CD14-positive monocyte (primary cell): ENCODE results near the gene RIT2. TPM values are rescaled to one million over a fixed set of nuclear protein-coding genes. Genes with fewer than 3 reads are reported as not detected.

ENCODE experiments used
- DNase-seq, 3 donors: peaks; one replicate each; pipeline ENCODE4 v3.0.0-alpha.2; 2011 to 2022
- H2AFZ ChIP-seq: 2 replicates; pipeline ENCODE4 v1.6.0; 2012; ENCODE audit warnings: mild to moderate bottlenecking, low read depth, low read length, inconsistent platforms; ENCODE audit not compliant: insufficient read depth, poor library complexity, severe bottlenecking
- H3K27ac ChIP-seq, 2 donors: 1 replicate in 1 of 2; 2 replicates in 1 of 2; pipeline ENCODE4 v1.5.1; 2012 to 2013; ENCODE audit warnings: low read length in 2 of 2, control low read depth in 1 of 2, inconsistent platforms in 1 of 2, low read depth in 1 of 2, mild to moderate bottlenecking in 1 of 2
- H3K27me3 ChIP-seq, 2 donors: one replicate each; pipeline versions ENCODE4 v1.6.0 to v1.6.1; 2011 to 2013; ENCODE audit warnings: low read length in 2 of 2; ENCODE audit not compliant: control insufficient read depth in 2 of 2, insufficient read depth in 2 of 2
- H3K36me3 ChIP-seq, 2 donors: replicated peaks in 1 of 2; 1 replicate in 1 of 2; 2 replicates in 1 of 2; pipeline versions ENCODE4 v1.5.1 to v1.6.1; 2012 to 2013; ENCODE audit warnings: low read length in 2 of 2, control low read depth in 1 of 2, inconsistent platforms in 1 of 2, mild to moderate bottlenecking in 1 of 2; ENCODE audit not compliant: insufficient read depth in 2 of 2, control insufficient read depth in 1 of 2
- H3K4me1 ChIP-seq, 2 donors: 1 replicate in 1 of 2; 2 replicates in 1 of 2; pipeline versions ENCODE4 v1.5.1 to v1.6.1; 2012 to 2013; ENCODE audit warnings: low read length in 2 of 2, control low read depth in 1 of 2, inconsistent platforms in 1 of 2, mild to moderate bottlenecking in 1 of 2, moderate library complexity in 1 of 2; ENCODE audit not compliant: insufficient read depth in 2 of 2, control insufficient read depth in 1 of 2
- H3K4me2 ChIP-seq: replicated peaks from 2 replicates; pipeline ENCODE3; 2012; ENCODE audit warnings: low read length, moderate library complexity, mild to moderate bottlenecking; ENCODE audit not compliant: poor library complexity, severe bottlenecking; ENCODE audit errors: extremely low read depth
- H3K4me3 ChIP-seq, 3 experiments: fragments of 200-600 bp in 1 of 3; sonication (generic) in 1 of 3; replicated peaks in 1 of 3; 1 replicate in 2 of 3; 2 replicates in 1 of 3; pipeline ENCODE4 v1.5.1; 2011 to 2013; ENCODE audit warnings: low read length in 3 of 3, mild to moderate bottlenecking in 3 of 3, control low read depth in 2 of 3, low read depth in 2 of 3, inconsistent platforms in 1 of 3, moderate library complexity in 1 of 3
- H3K79me2 ChIP-seq: 2 replicates; pipeline ENCODE4 v1.6.0; 2012; ENCODE audit warnings: mild to moderate bottlenecking, control low read depth, inconsistent platforms, low read length, moderate library complexity; ENCODE audit not compliant: insufficient read depth
- H3K9ac ChIP-seq: 2 replicates; pipeline ENCODE4 v1.6.0; 2017; ENCODE audit warnings: low read length, mild to moderate bottlenecking; ENCODE audit not compliant: insufficient read depth, poor library complexity, severe bottlenecking
- H3K9me3 ChIP-seq, 2 donors: replicated peaks in 1 of 2; 1 replicate in 1 of 2; 2 replicates in 1 of 2; pipeline versions ENCODE4 v1.5.1 to v1.6.1; 2012 to 2013; ENCODE audit warnings: low read length in 2 of 2, control low read depth in 1 of 2; ENCODE audit not compliant: control insufficient read depth in 1 of 2, insufficient read depth in 1 of 2
- H4K20me1 ChIP-seq: 2 replicates; pipeline ENCODE4 v1.6.0; 2012; ENCODE audit warnings: mild to moderate bottlenecking, low read length, control low read depth, moderate library complexity; ENCODE audit not compliant: insufficient read depth
- H3K27ac Mint-ChIP-seq, 7 donors: one replicate each; pipeline ENCODE4 v1.8.0; 2020; ENCODE audit warnings: mild to moderate bottlenecking in 7 of 7, mixed read lengths in 7 of 7, moderate library complexity in 6 of 7, inconsistent platforms in 2 of 7
- H3K27me3 Mint-ChIP-seq, 3 donors: one replicate each; pipeline ENCODE4 v1.8.0; 2021 to 2022; ENCODE audit warnings: low read depth in 3 of 3, mild to moderate bottlenecking in 3 of 3, mixed read lengths in 3 of 3, moderate library complexity in 3 of 3, inconsistent platforms in 1 of 3
- H3K36me3 Mint-ChIP-seq, 2 donors: one replicate each; pipeline ENCODE4 v1.8.0; 2020; ENCODE audit warnings: mixed read lengths in 2 of 2, inconsistent platforms in 1 of 2, mild to moderate bottlenecking in 1 of 2
- H3K4me1 Mint-ChIP-seq: one replicate; pipeline ENCODE4 v1.8.0; 2020; ENCODE audit warnings: mild to moderate bottlenecking, mixed read lengths
- H3K4me3 Mint-ChIP-seq, 2 donors: one replicate each; pipeline ENCODE4 v1.8.0; 2020; ENCODE audit warnings: mild to moderate bottlenecking in 2 of 2, mixed read lengths in 2 of 2, moderate library complexity in 1 of 2
- H3K9me3 Mint-ChIP-seq, 7 donors: one replicate each; pipeline ENCODE4 v1.8.0; 2020 to 2022; ENCODE audit warnings: mixed read lengths in 7 of 7, mild to moderate bottlenecking in 6 of 7, moderate library complexity in 6 of 7, inconsistent platforms in 2 of 7
- WGBS: methylation state at CpG from one replicate; pipeline ENCODE4 v1.1.5; 2013; ENCODE audit warnings: missing lambda C conversion rate; ENCODE audit not compliant: insufficient coverage; 5-methylcytosine and 5-hydroxymethylcytosine counted together
- intact Hi-C, 2 donors: fragments of 100-400 bp; cut with micrococcal nuclease; formaldehyde crosslinking; loops; one replicate each; pipeline versions ENCODE4 v1.15.0 to v1.15.1; 2023
- polyA plus RNA-seq, 3 donors: library from polyadenylated mRNA; depleted of rRNA in 1 of 3; unstranded in 2 of 3; stranded (reverse) in 1 of 3; fragments of 300-500 nt in 2 of 3; fragments of >200 nt in 1 of 3; fragmentation: Illumina TruSeq in 2 of 3; gene quantifications; 1 replicate in 2 of 3; 2 replicates in 1 of 3; pipeline ENCODE4 v1.2.3, GENCODE V29; 2012 to 2021
- TF ChIP-seq, protein P1 (sequence below): fragments of 200-600 bp; IDR thresholded peaks from one replicate; pipeline ENCODE4 v1.8.0; 2022; ENCODE audit warnings: antibody characterized with exemption, mild to moderate bottlenecking

The RIT2 gene
- polyA plus RNA-seq, 3 donors: not detected

DNA sequence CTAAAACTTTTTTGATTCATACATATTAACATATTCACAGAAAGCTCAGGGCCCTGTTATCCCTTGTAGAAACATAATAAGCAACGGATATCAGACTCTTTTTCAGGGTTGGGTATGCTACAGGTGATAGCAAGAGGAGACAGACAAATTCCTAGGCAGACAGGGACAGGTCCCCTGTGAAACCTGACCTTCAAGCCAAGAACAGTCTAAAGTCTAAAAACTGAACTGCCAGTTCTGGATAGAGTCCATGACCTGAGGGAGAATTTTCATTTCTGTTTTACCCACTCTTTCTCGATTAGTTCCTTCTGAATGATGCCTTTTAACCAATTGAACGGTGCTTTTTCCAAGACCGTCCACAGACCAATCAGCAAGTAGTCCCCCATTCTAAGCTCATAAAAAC, 54.2 kb downstream of the RIT2 start:
- H3K36me3 ChIP-seq: no peaks in the 10 kb centered on the region
- intact Hi-C loops: no loop called here
- H3K27ac ChIP-seq: no peak overlapping the region
- H3K9ac ChIP-seq: no peak overlapping the region
- no peaks in the 10 kb centered on the region for H3K27me3 ChIP-seq
- H2AFZ ChIP-seq: no peak overlapping the region
- H4K20me1 ChIP-seq: no peaks in the 10 kb centered on the region
- H3K27me3 Mint-ChIP-seq: no peaks in the 10 kb centered on the region
- no peaks in the 10 kb centered on the region for H3K4me1 ChIP-seq
- no peak for DNase-seq
- no peak overlapping the region for H3K27ac Mint-ChIP-seq
- no peaks in the 10 kb centered on the region for H3K36me3 Mint-ChIP-seq
- H3K4me3 ChIP-seq: no peak overlapping the region
- H3K9me3 Mint-ChIP-seq: peaks cover 0 to 2% (median 0%) of the 10 kb centered on the region in 7 donors
- H3K4me2 ChIP-seq: no peak overlapping the region
- no peak overlapping the region for H3K4me3 Mint-ChIP-seq
- no peaks in the 10 kb centered on the region for H3K79me2 ChIP-seq
- H3K9me3 ChIP-seq: no peaks in the 10 kb centered on the region
- WGBS: 90% methylated on average over 3 of the region's 4 CpGs
- no peaks in the 10 kb centered on the region for H3K4me1 Mint-ChIP-seq
- TF ChIP-seq, protein P1, sequence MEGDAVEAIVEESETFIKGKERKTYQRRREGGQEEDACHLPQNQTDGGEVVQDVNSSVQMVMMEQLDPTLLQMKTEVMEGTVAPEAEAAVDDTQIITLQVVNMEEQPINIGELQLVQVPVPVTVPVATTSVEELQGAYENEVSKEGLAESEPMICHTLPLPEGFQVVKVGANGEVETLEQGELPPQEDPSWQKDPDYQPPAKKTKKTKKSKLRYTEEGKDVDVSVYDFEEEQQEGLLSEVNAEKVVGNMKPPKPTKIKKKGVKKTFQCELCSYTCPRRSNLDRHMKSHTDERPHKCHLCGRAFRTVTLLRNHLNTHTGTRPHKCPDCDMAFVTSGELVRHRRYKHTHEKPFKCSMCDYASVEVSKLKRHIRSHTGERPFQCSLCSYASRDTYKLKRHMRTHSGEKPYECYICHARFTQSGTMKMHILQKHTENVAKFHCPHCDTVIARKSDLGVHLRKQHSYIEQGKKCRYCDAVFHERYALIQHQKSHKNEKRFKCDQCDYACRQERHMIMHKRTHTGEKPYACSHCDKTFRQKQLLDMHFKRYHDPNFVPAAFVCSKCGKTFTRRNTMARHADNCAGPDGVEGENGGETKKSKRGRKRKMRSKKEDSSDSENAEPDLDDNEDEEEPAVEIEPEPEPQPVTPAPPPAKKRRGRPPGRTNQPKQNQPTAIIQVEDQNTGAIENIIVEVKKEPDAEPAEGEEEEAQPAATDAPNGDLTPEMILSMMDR: no peak

DNA sequence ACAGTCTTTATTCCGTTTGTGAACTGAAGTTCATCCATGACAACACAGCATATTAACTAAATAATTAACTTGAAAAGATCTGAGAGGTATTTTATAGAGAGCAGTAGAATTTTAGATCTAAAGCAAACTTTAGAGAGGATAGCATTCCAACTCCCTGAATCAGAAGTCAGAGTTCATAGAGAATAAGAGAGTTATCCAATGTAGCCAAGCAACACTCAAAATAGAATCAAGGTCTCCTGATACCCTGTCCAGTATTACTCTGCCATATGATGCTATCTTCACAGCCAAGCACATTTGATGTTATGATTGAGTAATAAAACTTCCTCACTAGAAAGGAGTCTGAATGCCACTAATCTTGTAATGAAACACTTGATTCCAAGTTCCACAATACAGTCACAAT, 55.5 kb downstream of the RIT2 start:
- no peaks in the 10 kb centered on the region for H3K27me3 ChIP-seq
- H3K36me3 Mint-ChIP-seq: no peaks in the 10 kb centered on the region
- peaks cover 0 to 2% (median 0%) of the 10 kb centered on the region in 7 donors for H3K9me3 Mint-ChIP-seq
- H3K9ac ChIP-seq: no peak overlapping the region
- TF ChIP-seq, protein P1: no peak
- H3K79me2 ChIP-seq: no peaks in the 10 kb centered on the region
- no peaks in the 10 kb centered on the region for H3K4me1 Mint-ChIP-seq
- no peaks in the 10 kb centered on the region for H4K20me1 ChIP-seq
- H2AFZ ChIP-seq: no peak overlapping the region
- H3K27ac Mint-ChIP-seq: no peak overlapping the region
- H3K27ac ChIP-seq: no peak overlapping the region
- intact Hi-C loops: no loop called here
- H3K4me1 ChIP-seq: no peaks in the 10 kb centered on the region
- no peaks in the 10 kb centered on the region for H3K36me3 ChIP-seq
- no peak overlapping the region for H3K4me3 ChIP-seq
- no peak for DNase-seq
- H3K27me3 Mint-ChIP-seq: no peaks in the 10 kb centered on the region
- no peak overlapping the region for H3K4me3 Mint-ChIP-seq
- no CpG with 5 or more reads among the region's 1 CpG for WGBS
- H3K4me2 ChIP-seq: no peak overlapping the region
- no peaks in the 10 kb centered on the region for H3K9me3 ChIP-seq
